ENCODE measurements around the gene IQCF2.

IQCF2 gene

DNA sequence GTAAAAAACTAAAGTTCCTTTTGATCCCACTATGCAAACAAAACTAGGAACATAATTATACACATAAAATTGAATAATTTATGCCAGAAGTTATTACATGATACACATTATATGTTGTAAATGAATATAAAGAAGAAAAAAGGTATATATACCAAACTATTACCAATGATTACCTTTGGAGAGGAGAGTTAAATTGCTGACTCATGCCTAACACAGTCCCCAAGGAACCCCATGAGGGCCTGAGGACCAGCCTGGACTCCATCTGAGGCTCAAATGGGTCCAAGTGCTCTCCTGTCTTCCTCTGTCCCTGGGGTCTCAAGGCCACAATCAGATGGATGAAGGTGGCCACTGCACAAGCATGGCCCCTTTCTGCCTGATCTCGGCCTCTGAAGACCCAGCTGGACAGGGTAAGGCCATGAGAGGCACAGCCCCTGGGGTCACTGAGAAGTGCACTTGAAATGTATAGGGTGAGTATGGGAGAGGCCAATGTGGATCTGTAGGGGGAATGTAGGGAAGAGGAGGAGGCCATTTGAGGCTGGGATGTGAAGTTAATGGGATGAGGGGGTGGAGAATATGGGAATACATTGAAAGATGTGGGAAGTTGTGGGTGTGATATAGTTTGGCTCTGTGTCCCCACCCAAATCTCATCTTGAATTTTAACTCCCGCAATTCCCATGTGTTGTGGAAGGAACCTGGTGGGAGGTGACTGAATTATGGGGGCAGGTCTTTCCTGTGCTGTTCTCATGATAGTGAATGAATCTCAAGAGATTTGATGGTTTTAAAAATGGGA is 42.8 kb downstream of the IQCF2 start:
- H2AFZ ChIP-seq, result no peak overlapping the region
- H3K4me1 ChIP-seq, result no peaks in the 10 kb centered on the region
- no peak overlapping the region for H3K9ac ChIP-seq
- H3K4me3 ChIP-seq (ENCODE audit: low read depth, low read length), result no peak overlapping the region
- H3K9me3 ChIP-seq (ENCODE audit: control insufficient read depth, low read length), result no peaks in the 10 kb centered on the region
- no peaks in the 10 kb centered on the region for H3K79me2 ChIP-seq
- no peaks in the 10 kb centered on the region for H3K36me3 ChIP-seq (ENCODE audit: control insufficient read depth, insufficient read depth, low read length)
- no peak overlapping the region for H3K4me2 ChIP-seq (ENCODE audit: low read length)
- no peaks in the 10 kb centered on the region for H3K27me3 ChIP-seq (ENCODE audit: control insufficient read depth, insufficient read depth, low read length)
- H3K27ac ChIP-seq, result no peak overlapping the region
- TF ChIP-seq, protein P1, sequence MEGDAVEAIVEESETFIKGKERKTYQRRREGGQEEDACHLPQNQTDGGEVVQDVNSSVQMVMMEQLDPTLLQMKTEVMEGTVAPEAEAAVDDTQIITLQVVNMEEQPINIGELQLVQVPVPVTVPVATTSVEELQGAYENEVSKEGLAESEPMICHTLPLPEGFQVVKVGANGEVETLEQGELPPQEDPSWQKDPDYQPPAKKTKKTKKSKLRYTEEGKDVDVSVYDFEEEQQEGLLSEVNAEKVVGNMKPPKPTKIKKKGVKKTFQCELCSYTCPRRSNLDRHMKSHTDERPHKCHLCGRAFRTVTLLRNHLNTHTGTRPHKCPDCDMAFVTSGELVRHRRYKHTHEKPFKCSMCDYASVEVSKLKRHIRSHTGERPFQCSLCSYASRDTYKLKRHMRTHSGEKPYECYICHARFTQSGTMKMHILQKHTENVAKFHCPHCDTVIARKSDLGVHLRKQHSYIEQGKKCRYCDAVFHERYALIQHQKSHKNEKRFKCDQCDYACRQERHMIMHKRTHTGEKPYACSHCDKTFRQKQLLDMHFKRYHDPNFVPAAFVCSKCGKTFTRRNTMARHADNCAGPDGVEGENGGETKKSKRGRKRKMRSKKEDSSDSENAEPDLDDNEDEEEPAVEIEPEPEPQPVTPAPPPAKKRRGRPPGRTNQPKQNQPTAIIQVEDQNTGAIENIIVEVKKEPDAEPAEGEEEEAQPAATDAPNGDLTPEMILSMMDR (IDR thresholded peaks at IDR 0.05), result no peak

DNA sequence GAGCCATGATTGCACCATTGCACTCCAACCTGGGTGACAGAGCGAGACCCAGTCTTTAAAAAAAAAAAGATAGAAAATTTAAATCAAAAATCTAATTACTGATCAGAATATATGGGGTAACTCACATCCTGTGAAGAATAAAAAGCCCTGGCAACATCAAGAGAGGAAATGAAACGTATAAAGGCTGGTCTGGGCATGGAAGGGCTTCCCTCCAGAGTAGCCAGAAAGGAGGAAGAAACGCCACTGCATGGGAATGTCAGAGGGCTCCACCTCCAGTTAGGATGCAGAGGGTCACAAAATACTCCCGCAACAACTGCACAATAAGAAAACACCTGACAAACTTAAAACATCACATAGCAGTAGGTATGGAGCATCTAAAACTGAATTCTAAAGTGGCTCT is 46.6 kb downstream of the IQCF2 start:
- H3K36me3 ChIP-seq (ENCODE audit: control insufficient read depth, insufficient read depth, low read length), result no peaks in the 10 kb centered on the region
- no peaks in the 10 kb centered on the region for H3K4me1 ChIP-seq
- no peaks in the 10 kb centered on the region for H3K27me3 ChIP-seq (ENCODE audit: control insufficient read depth, insufficient read depth, low read length)
- no peak overlapping the region for H3K9ac ChIP-seq
- H3K9me3 ChIP-seq (ENCODE audit: control insufficient read depth, low read length), result no peaks in the 10 kb centered on the region
- H3K27ac ChIP-seq, result no peak overlapping the region
- TF ChIP-seq, protein P1 (IDR thresholded peaks at IDR 0.05), result no peak
- H3K79me2 ChIP-seq, result no peaks in the 10 kb centered on the region
- no peak overlapping the region for H3K4me2 ChIP-seq (ENCODE audit: low read length)
- no peak overlapping the region for H3K4me3 ChIP-seq (ENCODE audit: low read depth, low read length)
- H2AFZ ChIP-seq, result no peak overlapping the region

Measured in parathyroid adenoma (tissue), 2 donors.